ENCODE measurements around the gene CATSPER3. TPM values are rescaled to one million over a fixed set of nuclear protein-coding genes. Genes with fewer than 3 reads are reported as not detected.

Gene CATSPER3
- 0.10 to 0.31 TPM (median 0.22 TPM) in 3 replicates for polyA plus RNA-seq
- polyA plus RNA-seq (2011; ENCODE audit: low read depth) = 0.32 TPM
- 0.17 and 0.18 TPM in 2 replicates for polyA plus RNA-seq (2011; cell fraction: cytosol; rRNA removed)
- 0.44 and 0.52 TPM in 2 replicates for polyA plus RNA-seq (2011; cell fraction: nucleus; rRNA removed)
- 0.56 TPM in 1 of 2 replicates, not detected in the other for polyA plus RNA-seq (2012; ENCODE audit: low replicate concordance)
- 0.35 to 1.1 TPM (median 0.46 TPM) in 3 replicates for polyA minus RNA-seq
- polyA minus RNA-seq (2011; cell fraction: cytosol; rRNA and poly(A)+ RNA removed) = not detected
- not detected in 2 replicates for polyA minus RNA-seq (2011; cell fraction: nucleus; rRNA and poly(A)+ RNA removed)

- H3K27ac ChIP-seq (ENCODE audit: control insufficient read depth, insufficient read depth, low read length) = no peak within 1 kb of the TSS
- H3K9me3 ChIP-seq (ENCODE audit: control insufficient read depth, low read depth, low read length) = no peaks in the 10 kb centered on the region
- no peak within 1 kb of the TSS for H2AFZ ChIP-seq (ENCODE audit: control insufficient read depth, low read length)
- no peaks in the 10 kb centered on the region for H3K79me2 ChIP-seq (ENCODE audit: control insufficient read depth, insufficient read depth, low read length)
- no peaks in the 10 kb centered on the region for H3K27me3 ChIP-seq (ENCODE audit: control insufficient read depth, extremely low read depth, insufficient read depth, low read length)
- dilution Hi-C loops (cut with MboI; ENCODE audit: extremely low pct_ligation_motif_present, low sequenced_read_pairs) = no loop called here
- H4K20me1 ChIP-seq (ENCODE audit: control insufficient read depth, extremely low read depth, insufficient read depth, low read length) = no peaks in the 10 kb centered on the region
- TF ChIP-seq CTCF (optimal IDR thresholded peaks at IDR 0.05 in 1 of 3, IDR thresholded peaks at IDR 0.05 in 1 of 3, conservative IDR thresholded peaks at IDR 0.05 in 1 of 3; ENCODE audit: extremely low read depth in 1 of 3, insufficient read depth in 2 of 3, low read length in 3 of 3) = no peak
- no peaks in the 10 kb centered on the region for H3K4me1 ChIP-seq (ENCODE audit: control insufficient read depth, extremely low read depth, insufficient read depth, low read length)
- H3K36me3 ChIP-seq (ENCODE audit: control insufficient read depth in 2 of 2, extremely low read depth in 1 of 2, insufficient read depth in 2 of 2, low read length in 2 of 2) = no peaks in the 10 kb centered on the region
- H3K9ac ChIP-seq (ENCODE audit: control insufficient read depth, extremely low read depth, insufficient read depth, low read length) = no peak within 1 kb of the TSS
- no peak for FAIRE-seq
- H3K9me1 ChIP-seq (ENCODE audit: control insufficient read depth, extremely low read depth, insufficient read depth, low read length) = no peaks in the 10 kb centered on the region
- DNase-seq (ENCODE audit: low read depth, low spot score) = no peak
- no peak within 1 kb of the TSS for H3K4me3 ChIP-seq (ENCODE audit: control insufficient read depth in 2 of 3, extremely low read depth in 1 of 3, insufficient read depth in 2 of 3, low read depth in 1 of 3, low read length in 3 of 3)
- H3K4me2 ChIP-seq (ENCODE audit: control insufficient read depth, extremely low read depth, insufficient read depth, low read depth, low read length) = no peak within 1 kb of the TSS
These were observed at the start of gene CATSPER3 for GRCh38 chr5:134967607-134968006. Gene CATSPER3, plus strand, starts transcription at chr5:134967907. Its CDS starts 85 bp downstream, at chr5:134967992.

DNA sequence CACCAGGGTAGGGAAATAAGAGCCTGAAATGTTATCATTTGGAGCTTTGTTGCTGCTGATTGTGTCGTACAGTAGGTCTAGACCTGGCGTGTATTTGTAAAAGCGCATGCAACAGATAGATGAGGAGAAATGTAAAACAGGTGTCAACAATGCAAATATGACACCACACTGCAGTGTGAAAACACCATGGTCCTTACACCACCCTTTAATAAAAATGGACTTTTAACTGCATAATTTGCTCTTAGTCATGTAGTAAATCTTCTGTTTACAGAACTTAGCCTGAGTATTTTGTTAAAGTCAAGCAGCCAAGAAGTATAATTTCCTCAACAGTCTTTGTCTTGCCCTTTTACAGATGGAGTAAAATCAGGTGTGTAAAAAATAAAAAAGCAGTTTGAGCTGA, 48.8 kb upstream of the CATSPER3 start:
- H3K36me3 ChIP-seq (ENCODE audit: control insufficient read depth in 2 of 2, extremely low read depth in 1 of 2, insufficient read depth in 2 of 2, low read length in 2 of 2) = peaks cover 3 to 13% of the 10 kb centered on the region in 2 experiments
- H2AFZ ChIP-seq (ENCODE audit: control insufficient read depth, low read length) = no peak overlapping the region
- no peak for TF ChIP-seq EZH2 (IDR thresholded peaks at IDR 0.05; ENCODE audit: low read length)
- TF ChIP-seq CTCF (optimal IDR thresholded peaks at IDR 0.05 in 1 of 3, IDR thresholded peaks at IDR 0.05 in 1 of 3, conservative IDR thresholded peaks at IDR 0.05 in 1 of 3; ENCODE audit: extremely low read depth in 1 of 3, insufficient read depth in 2 of 3, low read length in 3 of 3) = no peak
- H3K27me3 ChIP-seq (ENCODE audit: control insufficient read depth, extremely low read depth, insufficient read depth, low read length) = no peaks in the 10 kb centered on the region
- no peak overlapping the region for H3K4me3 ChIP-seq (ENCODE audit: control insufficient read depth in 2 of 3, extremely low read depth in 1 of 3, insufficient read depth in 2 of 3, low read depth in 1 of 3, low read length in 3 of 3)
- H3K9me1 ChIP-seq (ENCODE audit: control insufficient read depth, extremely low read depth, insufficient read depth, low read length) = no peaks in the 10 kb centered on the region
- FAIRE-seq (no peak), DNase-seq (ENCODE audit: low read depth, low spot score) (no peak)
- H3K9ac ChIP-seq (ENCODE audit: control insufficient read depth, extremely low read depth, insufficient read depth, low read length) = no peak overlapping the region
- no peaks in the 10 kb centered on the region for H4K20me1 ChIP-seq (ENCODE audit: control insufficient read depth, extremely low read depth, insufficient read depth, low read length)
- dilution Hi-C loops (cut with MboI; ENCODE audit: extremely low pct_ligation_motif_present, low sequenced_read_pairs) = no loop called here
- no peaks in the 10 kb centered on the region for H3K4me1 ChIP-seq (ENCODE audit: control insufficient read depth, extremely low read depth, insufficient read depth, low read length)
- no peaks in the 10 kb centered on the region for H3K9me3 ChIP-seq (ENCODE audit: control insufficient read depth, low read depth, low read length)
- no peaks in the 10 kb centered on the region for H3K79me2 ChIP-seq (ENCODE audit: control insufficient read depth, insufficient read depth, low read length)
- H3K27ac ChIP-seq (ENCODE audit: control insufficient read depth, insufficient read depth, low read length) = no peak overlapping the region
- H3K4me2 ChIP-seq (ENCODE audit: control insufficient read depth, extremely low read depth, insufficient read depth, low read depth, low read length) = no peak overlapping the region
